ENCODE results near the gene GPX1.

The GPX1 gene

DNA sequence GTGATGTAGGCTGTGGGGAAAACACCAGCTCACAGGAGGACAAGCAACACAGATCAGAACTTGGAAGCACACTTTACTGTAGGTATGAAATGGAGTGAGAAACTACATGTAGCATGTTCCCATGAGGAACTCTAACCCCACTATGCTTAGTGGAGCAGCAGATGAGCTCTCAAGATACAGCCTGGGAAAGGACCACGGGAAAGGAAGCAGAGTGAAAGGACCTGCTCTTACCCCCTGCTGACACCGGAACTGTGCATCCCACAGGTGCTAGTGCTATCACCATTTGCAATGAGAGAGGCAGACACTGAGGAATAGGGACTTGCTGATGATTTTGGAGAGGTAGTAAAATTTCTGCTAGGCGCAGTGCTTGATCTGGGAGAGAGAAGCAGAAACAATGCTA lies 46.9 kb downstream of the GPX1 start:
- DNase-seq, result no peak

DNA sequence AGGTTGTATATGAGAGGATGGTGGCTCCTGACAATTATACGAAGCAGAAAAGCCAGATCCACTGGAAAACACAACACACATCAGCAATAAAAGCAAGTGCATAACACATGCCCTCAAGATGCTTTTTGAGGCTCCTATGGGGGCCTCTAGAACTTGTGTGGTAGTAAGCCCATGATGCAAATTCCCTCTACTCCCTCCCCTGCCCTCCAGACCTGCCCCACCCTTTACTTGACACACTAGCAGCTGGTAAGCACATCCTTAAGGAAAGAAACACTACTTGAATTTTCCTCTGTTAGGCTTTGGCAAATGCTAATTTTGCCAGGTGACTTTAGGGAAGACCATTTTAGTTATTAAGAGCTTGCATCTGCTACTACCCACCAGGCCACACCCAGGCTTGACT lies 47.5 kb downstream of the GPX1 start:
- DNase-seq, result no peak
